Progenitor cell of endocrine pancreas (in vitro differentiated cells): ENCODE measurements around the gene ZNF771. TPM values are rescaled to one million over a fixed set of nuclear protein-coding genes. Genes with fewer than 3 reads are reported as not detected.
"Not testable (repeated sequence)": the region's sequence is repeated elsewhere in the genome, so short reads cannot be mapped to it uniquely, and the experiment has no call there.

Source experiments
- DNase-seq: peaks from one replicate; pipeline ENCODE4 v3.0.0; 2021; ENCODE audit warnings: low spot score; ENCODE audit not compliant: unreplicated experiment
- H3K27ac Mint-ChIP-seq: 2 replicates; pipeline ENCODE4 v1.8.0; 2021; ENCODE audit warnings: mild to moderate bottlenecking, moderate library complexity, mixed read lengths
- H3K27me3 Mint-ChIP-seq: 2 replicates; pipeline ENCODE4 v1.8.0; 2021; ENCODE audit warnings: mixed read lengths
- H3K36me3 Mint-ChIP-seq: 2 replicates; pipeline ENCODE4 v1.8.0; 2022; ENCODE audit warnings: mixed read lengths; ENCODE audit not compliant: insufficient read depth
- H3K4me1 Mint-ChIP-seq: 2 replicates; pipeline ENCODE4 v1.8.0; 2021; ENCODE audit warnings: low read depth, mixed read lengths
- H3K4me3 Mint-ChIP-seq: 2 replicates; pipeline ENCODE4 v1.8.0; 2021; ENCODE audit warnings: low read depth, mild to moderate bottlenecking, moderate library complexity, mixed read lengths
- H3K9me3 Mint-ChIP-seq: 2 replicates; pipeline ENCODE4 v1.8.0; 2021; ENCODE audit warnings: low read depth, mixed read lengths
- total RNA-seq: library from RNA; stranded (reverse); gene quantifications from 2 replicates; pipeline ENCODE4 v1.2.1, GENCODE V29; 2021
- TF ChIP-seq, protein P1 (sequence below): fragments of 200-600 bp; sonication (generic); IDR thresholded peaks from one replicate; pipeline ENCODE4 v1.5.0; 2021; ENCODE audit warnings: antibody characterized with exemption, mild to moderate bottlenecking; ENCODE audit not compliant: unreplicated experiment

The ZNF771 gene
- total RNA-seq, 1 donor from 2014 or later: 13.7 TPM

DNA sequence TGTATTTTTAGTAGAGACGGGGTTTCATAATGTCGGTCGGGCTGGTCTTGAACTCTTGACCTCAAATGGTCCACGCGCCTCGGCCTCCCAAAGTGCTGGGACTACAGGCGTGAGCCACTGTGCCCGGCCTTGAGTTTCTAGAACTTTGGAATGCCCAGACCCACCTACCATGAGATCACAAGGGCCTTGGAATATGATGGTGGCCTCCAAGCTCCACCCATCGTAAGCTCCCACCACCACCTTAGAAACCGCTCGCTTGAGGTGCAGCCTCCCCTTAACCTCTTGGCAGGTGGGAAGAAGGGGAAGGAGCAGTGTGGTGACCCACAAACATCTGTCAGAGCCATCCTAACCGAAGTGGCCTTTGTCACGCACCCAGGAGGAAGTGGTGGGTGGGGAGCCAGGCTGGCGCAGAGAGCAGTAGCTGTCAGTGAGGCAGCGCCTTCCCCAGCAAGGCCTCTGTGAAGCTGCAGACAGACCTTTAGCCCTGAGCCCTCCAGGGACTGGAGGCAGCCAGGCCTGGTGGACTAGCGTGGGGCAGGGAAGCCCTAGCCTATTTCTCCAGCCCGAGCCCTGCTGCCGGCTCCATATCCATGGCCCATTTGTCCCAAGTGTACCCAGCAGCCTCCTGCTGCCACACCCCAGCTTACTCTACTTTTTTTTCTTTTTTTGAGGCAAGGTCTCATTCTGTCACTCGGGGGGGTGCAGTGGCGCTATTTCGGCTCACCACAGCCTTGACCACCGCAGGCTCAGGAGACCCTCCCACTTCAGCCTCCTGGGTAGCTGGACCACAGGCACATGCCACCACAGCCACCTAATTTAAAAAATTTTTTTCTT is 51.4 kb downstream of the ZNF771 start:
- H3K4me3 Mint-ChIP-seq: no peak overlapping the region
- H3K27ac Mint-ChIP-seq: no peak overlapping the region
- TF ChIP-seq, protein P1, sequence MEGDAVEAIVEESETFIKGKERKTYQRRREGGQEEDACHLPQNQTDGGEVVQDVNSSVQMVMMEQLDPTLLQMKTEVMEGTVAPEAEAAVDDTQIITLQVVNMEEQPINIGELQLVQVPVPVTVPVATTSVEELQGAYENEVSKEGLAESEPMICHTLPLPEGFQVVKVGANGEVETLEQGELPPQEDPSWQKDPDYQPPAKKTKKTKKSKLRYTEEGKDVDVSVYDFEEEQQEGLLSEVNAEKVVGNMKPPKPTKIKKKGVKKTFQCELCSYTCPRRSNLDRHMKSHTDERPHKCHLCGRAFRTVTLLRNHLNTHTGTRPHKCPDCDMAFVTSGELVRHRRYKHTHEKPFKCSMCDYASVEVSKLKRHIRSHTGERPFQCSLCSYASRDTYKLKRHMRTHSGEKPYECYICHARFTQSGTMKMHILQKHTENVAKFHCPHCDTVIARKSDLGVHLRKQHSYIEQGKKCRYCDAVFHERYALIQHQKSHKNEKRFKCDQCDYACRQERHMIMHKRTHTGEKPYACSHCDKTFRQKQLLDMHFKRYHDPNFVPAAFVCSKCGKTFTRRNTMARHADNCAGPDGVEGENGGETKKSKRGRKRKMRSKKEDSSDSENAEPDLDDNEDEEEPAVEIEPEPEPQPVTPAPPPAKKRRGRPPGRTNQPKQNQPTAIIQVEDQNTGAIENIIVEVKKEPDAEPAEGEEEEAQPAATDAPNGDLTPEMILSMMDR: no peak
- no peak for DNase-seq
- H3K4me1 Mint-ChIP-seq: peaks cover 12% of the 10 kb centered on the region
- H3K36me3 Mint-ChIP-seq: no peaks in the 10 kb centered on the region
- H3K27me3 Mint-ChIP-seq: no peaks in the 10 kb centered on the region
- H3K9me3 Mint-ChIP-seq: no peaks in the 10 kb centered on the region

DNA sequence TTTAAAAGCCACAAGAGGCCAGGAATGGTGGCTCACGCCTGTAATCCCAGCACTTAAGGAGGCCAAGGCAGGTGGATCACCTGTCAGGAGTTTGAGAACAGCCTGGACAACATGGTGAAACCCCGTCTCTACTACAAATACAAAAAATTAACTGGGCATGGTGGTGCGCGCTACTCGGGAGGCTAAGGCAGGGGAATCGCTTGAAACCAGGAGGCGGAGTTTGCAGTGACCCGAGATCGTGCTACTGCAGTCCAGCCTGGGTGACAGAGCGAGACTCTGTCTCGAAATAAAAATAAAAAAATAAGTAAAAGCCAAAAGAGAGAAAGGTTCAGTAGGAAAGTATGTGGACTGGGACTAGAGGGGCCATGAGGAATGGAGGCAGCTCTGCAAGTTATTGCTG is 52.0 kb downstream of the ZNF771 start:
- Mint-ChIP-seq H3K36me3 (no peaks in the 10 kb centered on the region), H3K4me1 (peaks cover 5% of the 10 kb centered on the region), H3K27me3 (no peaks in the 10 kb centered on the region), H3K4me3 (no peak overlapping the region), H3K27ac (no peak overlapping the region), H3K9me3 (no peaks in the 10 kb centered on the region)
- no peak for DNase-seq
- TF ChIP-seq, protein P1: no peak

DNA sequence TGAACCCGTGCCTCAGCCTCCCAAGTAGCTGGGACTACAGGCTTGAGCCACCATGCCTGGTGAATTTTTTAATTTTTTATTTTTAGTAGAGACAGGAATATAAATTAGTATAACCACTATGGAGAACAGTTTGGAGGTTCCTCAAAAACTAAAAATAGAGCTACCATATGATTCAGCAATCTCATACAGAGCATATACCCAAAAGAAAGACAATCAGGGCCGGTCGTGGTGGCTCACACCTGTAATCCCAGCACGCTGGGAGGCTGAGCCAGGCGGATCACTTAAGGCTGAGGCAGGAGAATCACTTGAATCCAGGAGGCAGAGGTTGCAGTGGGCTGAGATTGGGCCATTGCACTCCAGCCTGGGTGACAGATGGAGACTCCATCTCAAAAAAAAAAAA is 54.0 kb downstream of the ZNF771 start:
- not testable (repeated sequence) for H3K36me3 Mint-ChIP-seq, H3K4me1 Mint-ChIP-seq, H3K4me3 Mint-ChIP-seq, H3K9me3 Mint-ChIP-seq, H3K27ac Mint-ChIP-seq, DNase-seq, H3K27me3 Mint-ChIP-seq

DNA sequence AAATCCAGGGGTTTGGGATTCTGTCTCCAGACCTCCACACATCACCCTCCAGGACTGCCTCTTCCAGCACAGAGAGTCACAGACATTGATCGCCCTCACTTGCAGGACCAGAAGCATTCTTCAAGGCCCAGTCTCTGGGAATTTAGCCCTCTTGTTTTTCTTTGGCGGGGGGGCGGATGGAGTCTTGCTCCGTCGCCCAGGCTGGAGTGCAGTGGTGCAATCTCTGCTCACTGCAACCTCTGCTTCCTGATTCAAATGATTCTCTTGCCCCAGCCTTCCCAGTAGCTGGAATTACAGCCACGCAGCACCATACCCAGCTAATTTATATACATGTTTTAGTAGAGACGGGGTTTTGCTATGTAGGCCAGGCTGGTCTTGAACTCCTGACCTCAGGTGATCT is 56.7 kb downstream of the ZNF771 start:
- H3K36me3 Mint-ChIP-seq: no peaks in the 10 kb centered on the region
- TF ChIP-seq, protein P1: no peak
- no peaks in the 10 kb centered on the region for H3K9me3 Mint-ChIP-seq
- DNase-seq: no peak
- no peaks in the 10 kb centered on the region for H3K27me3 Mint-ChIP-seq
- H3K4me3 Mint-ChIP-seq: no peak overlapping the region
- H3K27ac Mint-ChIP-seq: no peak overlapping the region
- H3K4me1 Mint-ChIP-seq: peaks cover 3% of the 10 kb centered on the region

Other genes starting within 250 kb of the ZNF771 start
- gene CORO1A, start 224.0 kb upstream of the ZNF771 start, total RNA-seq: 1.6 and 3.8 TPM in 2 replicates
- gene BOLA2B, start 213.9 kb upstream of the ZNF771 start, total RNA-seq: 65.0 and 71.5 TPM in 2 replicates
- 28.7 and 37.5 TPM in 2 replicates for gene SLX1A, start 213.7 kb upstream of the ZNF771 start, total RNA-seq
- 33.0 and 33.3 TPM in 2 replicates for gene SULT1A3, start 208.4 kb upstream of the ZNF771 start, total RNA-seq
- gene NPIPB13, start 159.1 kb upstream of the ZNF771 start, total RNA-seq: 27.0 and 27.1 TPM in 2 replicates
- 76.9 and 78.8 TPM in 2 replicates for gene CD2BP2, start 52.3 kb upstream of the ZNF771 start, total RNA-seq
- 51.0 and 51.8 TPM in 2 replicates for gene TBC1D10B, start 37.1 kb upstream of the ZNF771 start, total RNA-seq
- 2.6 and 3.5 TPM in 2 replicates for gene MYL11, start 32.8 kb upstream of the ZNF771 start, total RNA-seq
- gene SEPTIN1, start 25.0 kb upstream of the ZNF771 start, total RNA-seq: 2.0 and 2.3 TPM in 2 replicates
- 59.7 and 62.6 TPM in 2 replicates for gene ZNF48, start 12.2 kb upstream of the ZNF771 start, total RNA-seq
- 65.9 and 71.9 TPM in 2 replicates for gene DCTPP1, start 22.4 kb downstream of the ZNF771 start, total RNA-seq
- gene SEPHS2, start 38.3 kb downstream of the ZNF771 start, total RNA-seq: 42.1 and 42.6 TPM in 2 replicates
- 0.49 and 0.53 TPM in 2 replicates for gene ITGAL, start 65.1 kb downstream of the ZNF771 start, total RNA-seq
- 80.0 and 83.6 TPM in 2 replicates for gene ZNF768, start 119.0 kb downstream of the ZNF771 start, total RNA-seq
- gene ZNF747, start 127.3 kb downstream of the ZNF771 start, total RNA-seq: 18.1 and 19.1 TPM in 2 replicates
- gene ZNF764, start 150.8 kb downstream of the ZNF771 start, total RNA-seq: 36.1 and 36.6 TPM in 2 replicates
- 20.0 and 22.5 TPM in 2 replicates for gene ZNF688, start 164.1 kb downstream of the ZNF771 start, total RNA-seq
- gene ZNF785, start 178.1 kb downstream of the ZNF771 start, total RNA-seq: 46.2 and 50.0 TPM in 2 replicates
- gene ZNF689, start 202.8 kb downstream of the ZNF771 start, total RNA-seq: 23.3 and 24.5 TPM in 2 replicates
- gene PRR14, start 243.4 kb downstream of the ZNF771 start, total RNA-seq: 57.6 and 58.7 TPM in 2 replicates